ENCODE measurements around the gene DIRAS2.
"Not testable (repeated sequence)": the region's sequence is repeated elsewhere in the genome, so short reads cannot be mapped to it uniquely, and the experiment has no call there.

DIRAS2 gene

GRCh38 chr9:90642570-90643539 is at the start of gene DIRAS2:
TSS of gene DIRAS2 (minus strand) at chr9:90642824. CDS start at chr9:90613827, 28,997 bp downstream.
- no peak for DNase-seq

GRCh38 chr9:90684736-90685135 is 42.1 kb upstream of the DIRAS2 start:
- no peak for DNase-seq

GRCh38 chr9:90684106-90684505 is 41.5 kb upstream of the DIRAS2 start:
- DNase-seq = no peak

GRCh38 chr9:90680534-90680933 is 37.9 kb upstream of the DIRAS2 start:
- DNase-seq = no peak

GRCh38 chr9:90665072-90665471 is 22.4 kb upstream of the DIRAS2 start:
- DNase-seq = no peak

- DNase-seq = no peak
These were observed 17.2 kb upstream of the DIRAS2 start for GRCh38 chr9:90659650-90660364.

- no peak for DNase-seq
These were observed 16.2 kb upstream of the DIRAS2 start for GRCh38 chr9:90658783-90659182.

- no peak for DNase-seq
These were observed 15.6 kb upstream of the DIRAS2 start for GRCh38 chr9:90658181-90658580.

- not testable (repeated sequence) for DNase-seq
These were observed 14.3 kb upstream of the DIRAS2 start for GRCh38 chr9:90656876-90657275.

GRCh38 chr9:90651246-90651645 is 8.6 kb upstream of the DIRAS2 start:
- DNase-seq = no peak

- DNase-seq = no peak
These were observed 5.2 kb upstream of the DIRAS2 start for GRCh38 chr9:90647843-90648242.

GRCh38 chr9:90645721-90646120 is 3.1 kb upstream of the DIRAS2 start:
- DNase-seq = no peak

- no peak for DNase-seq
These were observed 638 bp downstream of the DIRAS2 start for GRCh38 chr9:90641884-90642487.

- no peak for DNase-seq
These were observed 1.5 kb downstream of the DIRAS2 start for GRCh38 chr9:90641086-90641485.

- DNase-seq = no peak
These were observed 2.3 kb downstream of the DIRAS2 start for GRCh38 chr9:90640361-90640760.

- DNase-seq = no peak
These were observed 5.0 kb downstream of the DIRAS2 start for GRCh38 chr9:90637626-90638025.

- no peak for DNase-seq
These were observed 9.9 kb downstream of the DIRAS2 start for GRCh38 chr9:90632647-90633207.

- DNase-seq = no peak
These were observed 10.7 kb downstream of the DIRAS2 start for GRCh38 chr9:90631964-90632363.

- no peak for DNase-seq
These were observed 12.6 kb downstream of the DIRAS2 start for GRCh38 chr9:90629991-90630390.

- DNase-seq = no peak
These were observed 13.3 kb downstream of the DIRAS2 start for GRCh38 chr9:90629354-90629753.

GRCh38 chr9:90616806-90617205 is 25.8 kb downstream of the DIRAS2 start:
- DNase-seq = no peak

- DNase-seq = no peak
These were observed 29.1 kb downstream of the DIRAS2 start for GRCh38 chr9:90613502-90613901.

- no peak for DNase-seq
These were observed 29.7 kb downstream of the DIRAS2 start for GRCh38 chr9:90612957-90613356.
